ENCODE results near the gene ARL4A. TPM values are rescaled to one million over a fixed set of nuclear protein-coding genes. Genes with fewer than 3 reads are reported as not detected.

ARL4A gene
- total and polyA plus RNA-seq, 10 of the 15 experiments (the other 5 are each of a cell fraction or from before 2014, with no cell fraction given) = 0.35 to 4.6 (median 2.7) TPM

GRCh38 chr7:12729112-12729511, 41.7 kb downstream of the ARL4A start:
- Histone ChIP-seq H3K4me3 (no peak overlapping the region), H3K27me3 (replicated peaks in 1 of 2; ENCODE audit: control insufficient read depth in 2 of 2, insufficient read depth in 2 of 2, low read length in 1 of 2) (no peaks in the 10 kb centered on the region), H4K20me1 (ENCODE audit: control insufficient read depth, insufficient read depth) (no peaks in the 10 kb centered on the region), H3K79me2 (ENCODE audit: control insufficient read depth, insufficient read depth, low read length) (no peaks in the 10 kb centered on the region), H3K4me2 (ENCODE audit: control insufficient read depth, insufficient read depth) (no peak overlapping the region), H3K27ac (ENCODE audit: control insufficient read depth, insufficient read depth) (no peak overlapping the region), H3K9ac (ENCODE audit: control insufficient read depth, insufficient read depth, low read length) (no peak overlapping the region), H3K9me3 (replicated peaks; ENCODE audit: control insufficient read depth, insufficient read depth, low read length) (no peaks in the 10 kb centered on the region), H2AFZ (ENCODE audit: control insufficient read depth, low read depth, low read length) (no peak overlapping the region), H3K4me1 (ENCODE audit: control insufficient read depth, insufficient read depth, low read length) (no peaks in the 10 kb centered on the region), H3K36me3 (ENCODE audit: control insufficient read depth in 2 of 2, insufficient read depth in 2 of 2, low read length in 1 of 2) (no peaks in the 10 kb centered on the region)
- intact Hi-C loops (cut with micrococcal nuclease; ENCODE audit: unreplicated experiment) = no loop called here
- CTCF ChIA-PET = interaction anchor here (1.0 kb wide), 1 partner anchor 18 kb away, joined by 3 read pairs; no protein-coding TSS in a partner anchor
- no peak for TF ChIP-seq HDAC6 (IDR thresholded peaks at IDR 0.05; ENCODE audit: unreplicated experiment)
- TF ChIP-seq BCL11A (IDR thresholded peaks at IDR 0.05; ENCODE audit: low read depth, low read length) = no peak
- TF ChIP-seq PML (IDR thresholded peaks at IDR 0.05; ENCODE audit: low read length) = no peak
- TF ChIP-seq ZNF24 (IDR thresholded peaks at IDR 0.05) = no peak
- TF ChIP-seq E4F1 (IDR thresholded peaks at IDR 0.05; ENCODE audit: borderline replicate concordance, partially characterized antibody) = no peak
- no peak for TF ChIP-seq IKZF1 (conservative IDR thresholded peaks at IDR 0.05)
- TF ChIP-seq, protein P1, sequence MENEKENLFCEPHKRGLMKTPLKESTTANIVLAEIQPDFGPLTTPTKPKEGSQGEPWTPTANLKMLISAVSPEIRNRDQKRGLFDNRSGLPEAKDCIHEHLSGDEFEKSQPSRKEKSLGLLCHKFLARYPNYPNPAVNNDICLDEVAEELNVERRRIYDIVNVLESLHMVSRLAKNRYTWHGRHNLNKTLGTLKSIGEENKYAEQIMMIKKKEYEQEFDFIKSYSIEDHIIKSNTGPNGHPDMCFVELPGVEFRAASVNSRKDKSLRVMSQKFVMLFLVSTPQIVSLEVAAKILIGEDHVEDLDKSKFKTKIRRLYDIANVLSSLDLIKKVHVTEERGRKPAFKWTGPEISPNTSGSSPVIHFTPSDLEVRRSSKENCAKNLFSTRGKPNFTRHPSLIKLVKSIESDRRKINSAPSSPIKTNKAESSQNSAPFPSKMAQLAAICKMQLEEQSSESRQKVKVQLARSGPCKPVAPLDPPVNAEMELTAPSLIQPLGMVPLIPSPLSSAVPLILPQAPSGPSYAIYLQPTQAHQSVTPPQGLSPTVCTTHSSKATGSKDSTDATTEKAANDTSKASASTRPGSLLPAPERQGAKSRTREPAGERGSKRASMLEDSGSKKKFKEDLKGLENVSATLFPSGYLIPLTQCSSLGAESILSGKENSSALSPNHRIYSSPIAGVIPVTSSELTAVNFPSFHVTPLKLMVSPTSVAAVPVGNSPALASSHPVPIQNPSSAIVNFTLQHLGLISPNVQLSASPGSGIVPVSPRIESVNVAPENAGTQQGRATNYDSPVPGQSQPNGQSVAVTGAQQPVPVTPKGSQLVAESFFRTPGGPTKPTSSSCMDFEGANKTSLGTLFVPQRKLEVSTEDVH (IDR thresholded peaks at IDR 0.05; ENCODE audit: low read depth, partially characterized antibody) = no peak
- TF ChIP-seq ZNF384 (IDR thresholded peaks at IDR 0.05; ENCODE audit: borderline replicate concordance, low read depth, low read length) = no peak
- no peak for TF ChIP-seq ZBTB11 (CRISPR knock-in tag; IDR thresholded peaks at IDR 0.05)
- TF ChIP-seq BRCA1 (IDR thresholded peaks at IDR 0.05; ENCODE audit: low read depth, low read length) = no peak
- TF ChIP-seq SRF (IDR thresholded peaks at IDR 0.05; ENCODE audit: low read depth in 2 of 2, low read length in 2 of 2) = no peak
- no peak for TF ChIP-seq SMAD1 (IDR thresholded peaks at IDR 0.05; ENCODE audit: low read depth, partially characterized antibody)
- TF ChIP-seq KLF5 (IDR thresholded peaks at IDR 0.05; ENCODE audit: partially characterized antibody) = no peak
- RAD21 ChIA-PET (ENCODE audit: unreplicated experiment) = no interaction called here
- BruUV-seq (replicated peaks) = no TSS peak
- in situ Hi-C loops (cut with MboI) = no loop called here
- ATAC-seq = no peak
- POLR2A ChIA-PET = no interaction called here
- FAIRE-seq = no peak
- SMC1A ChIA-PET (ENCODE audit: uncharacterized antibody, unreplicated experiment) = no interaction called here
- DNase-seq (ENCODE audit: low read depth, low spot score) = no peak
- 38% methylated on average over 7 of the region's 7 CpGs for WGBS (ENCODE audit: insufficient coverage, insufficient replicate concordance, low lambda C conversion rate, missing lambda C conversion rate)
